Renal cortical epithelial cell (primary cell): ENCODE data around the gene NLRC3. TPM values are rescaled to one million over a fixed set of nuclear protein-coding genes. Genes with fewer than 3 reads are reported as not detected.

Experiments
- DNase-seq: peaks from one replicate; pipeline ENCODE4 v3.0.0-alpha.2; 2011; ENCODE audit warnings: low read depth
- total RNA-seq: library from RNA; depleted of rRNA; stranded (reverse); fragments of >200 nt; gene quantifications from 2 replicates; pipeline ENCODE4 v1.2.3, GENCODE V29; 2014

NLRC3 gene
- total RNA-seq, 1 donor from 2014 or later, result 0.05 TPM

GRCh38 chr16:3597226-3597625 lies 20.0 kb upstream of the NLRC3 start:
- DNase-seq, result no peak

GRCh38 chr16:3596101-3596861 lies 19.1 kb upstream of the NLRC3 start:
- no peak for DNase-seq

GRCh38 chr16:3595521-3596021 lies 18.4 kb upstream of the NLRC3 start:
- DNase-seq, result no peak

GRCh38 chr16:3595110-3595486 lies 17.9 kb upstream of the NLRC3 start:
- no peak for DNase-seq

GRCh38 chr16:3594316-3595109 lies 17.3 kb upstream of the NLRC3 start:
- DNase-seq, result no peak

- no peak for DNase-seq
These were observed 15.4 kb upstream of the NLRC3 start for GRCh38 chr16:3592559-3592958.

GRCh38 chr16:3591991-3592390 lies 14.8 kb upstream of the NLRC3 start:
- no peak for DNase-seq

- DNase-seq, result no peak
These were observed 14.2 kb upstream of the NLRC3 start for GRCh38 chr16:3591436-3591803.

GRCh38 chr16:3590736-3591435 lies 13.7 kb upstream of the NLRC3 start:
- no peak for DNase-seq

GRCh38 chr16:3589991-3590701 lies 12.9 kb upstream of the NLRC3 start:
- no peak for DNase-seq

- no peak for DNase-seq
These were observed 12.3 kb upstream of the NLRC3 start for GRCh38 chr16:3589441-3589921.

GRCh38 chr16:3589001-3589400 lies 11.8 kb upstream of the NLRC3 start:
- no peak for DNase-seq

- no peak for DNase-seq
These were observed 10.4 kb upstream of the NLRC3 start for GRCh38 chr16:3587547-3588110.

- no peak for DNase-seq
These were observed 7.2 kb upstream of the NLRC3 start for GRCh38 chr16:3584412-3584811.

- DNase-seq, result no peak
These were observed 6.3 kb upstream of the NLRC3 start for GRCh38 chr16:3583303-3584038.

- DNase-seq, result no peak
These were observed 5.3 kb upstream of the NLRC3 start for GRCh38 chr16:3582276-3583165.

GRCh38 chr16:3581392-3581791 lies 4.2 kb upstream of the NLRC3 start:
- no peak for DNase-seq

- DNase-seq, result no peak
These were observed 3.5 kb upstream of the NLRC3 start for GRCh38 chr16:3580686-3581085.

GRCh38 chr16:3580251-3580651 lies 3.0 kb upstream of the NLRC3 start:
- no peak for DNase-seq

GRCh38 chr16:3579776-3580175 lies 2.6 kb upstream of the NLRC3 start:
- DNase-seq, result no peak
